Measurements from ENCODE around the gene TBL2. TPM values are rescaled to one million over a fixed set of nuclear protein-coding genes. Genes with fewer than 3 reads are reported as not detected.
"Not testable (repeated sequence)": the region's sequence is repeated elsewhere in the genome, so short reads cannot be mapped to it uniquely, and the experiment has no call there.

TBL2 gene
- total and polyA plus RNA-seq, 2 experiments from 2014 or later, result 6.9 to 27.8 TPM

GRCh38 chr7:73621168-73622063 lies 43.0 kb upstream of the TBL2 start:
- ATAC-seq (no peak), DNase-seq (ENCODE audit: low spot score) (peak; percentile 66)
- Histone ChIP-seq H3K27me3 (ENCODE audit: insufficient read depth) (peaks cover 13% of the 10 kb centered on the region), H3K36me3 (ENCODE audit: insufficient read depth) (no peaks in the 10 kb centered on the region), H3K27ac (ENCODE audit: low read depth) (no peak overlapping the region), H4K20me1 (replicated peaks; ENCODE audit: insufficient read depth) (no peaks in the 10 kb centered on the region), H3K79me2 (replicated peaks; ENCODE audit: insufficient read depth) (no peaks in the 10 kb centered on the region), H2AFZ (no peak overlapping the region), H3K9me2 (ENCODE audit: insufficient read depth) (no peaks in the 10 kb centered on the region), H3K4me2 (no peak overlapping the region), H3K4me3 (no peak overlapping the region), H3K4me1 (ENCODE audit: insufficient read depth) (0 out of 2 replicates have a peak, but pooled peaks cover 8% of the 10 kb centered on the region), H3F3A (replicated peaks; ENCODE audit: low read depth) (no peaks in the 10 kb centered on the region)
- Mint-ChIP-seq H3K27me3 (ENCODE audit: insufficient read depth, low read depth, poor library complexity) (peaks cover 24% of the 10 kb centered on the region), H3K4me1 (peaks cover 2% of the 10 kb centered on the region; the same call in 2 of the 3 replicates), H3K4me3 (no peak overlapping the region), H3K9me3 (no peaks in the 10 kb centered on the region; the same call in 2 of the 3 replicates), H3K27ac (no peak overlapping the region), H3K36me3 (ENCODE audit: low read depth) (no peaks in the 10 kb centered on the region; the same call in 2 of the 3 replicates)
- TF ChIP-seq ZNF114 (CRISPR knock-in tag; IDR thresholded peaks at IDR 0.05) (no peak), EZH2phosphoT487 (IDR thresholded peaks at IDR 0.05; ENCODE audit: unreplicated experiment) (no peak), CTCF (conservative IDR thresholded peaks at IDR 0.05; ENCODE audit: low read depth in 2 of 2) (no peak), POLR2AphosphoS5 (IDR thresholded peaks at IDR 0.05; ENCODE audit: low read depth) (no peak), NANOG (IDR thresholded peaks at IDR 0.05; ENCODE audit: borderline replicate concordance) (no peak), CREB1 (CRISPR knock-in tag; IDR thresholded peaks at IDR 0.05; ENCODE audit: low read depth) (no peak), ZNF462 (CRISPR knock-in tag; IDR thresholded peaks at IDR 0.05) (no peak), JUNB (IDR thresholded peaks at IDR 0.05; ENCODE audit: unreplicated experiment) (no peak), ZNF331 (CRISPR knock-in tag; IDR thresholded peaks at IDR 0.05; ENCODE audit: low read depth) (no peak), STAT1 (IDR thresholded peaks at IDR 0.05; ENCODE audit: unreplicated experiment) (no peak), EZH2 (IDR thresholded peaks at IDR 0.05; ENCODE audit: low read depth, unreplicated experiment) (no peak)

- not testable (repeated sequence) for DNase-seq (ENCODE audit: low spot score); H3K79me2 ChIP-seq (replicated peaks; ENCODE audit: insufficient read depth); H3K4me1 Mint-ChIP-seq; ATAC-seq; H3K36me3 ChIP-seq (ENCODE audit: insufficient read depth); H3K4me3 ChIP-seq; H3K27ac Mint-ChIP-seq; H2AFZ ChIP-seq; H3K4me1 ChIP-seq (ENCODE audit: insufficient read depth); H3K27ac ChIP-seq (ENCODE audit: low read depth); H3K4me3 Mint-ChIP-seq; H3K9me2 ChIP-seq (ENCODE audit: insufficient read depth); H3K9me3 Mint-ChIP-seq; H3K36me3 Mint-ChIP-seq (ENCODE audit: low read depth); H4K20me1 ChIP-seq (replicated peaks; ENCODE audit: insufficient read depth); H3F3A ChIP-seq (replicated peaks; ENCODE audit: low read depth); H3K4me2 ChIP-seq
- H3K27me3 Mint-ChIP-seq (ENCODE audit: insufficient read depth, low read depth, poor library complexity), result peaks cover 19% of the 10 kb centered on the region
- H3K27me3 ChIP-seq (ENCODE audit: insufficient read depth), result peaks cover 13% of the 10 kb centered on the region
Measured at GRCh38 chr7:73619394-73619793, 41.0 kb upstream of the TBL2 start.
